GM13976 (cell line): Measurements from ENCODE around the gene FAM241B.

ENCODE experiments used
- DNase-seq: peaks from one replicate; pipeline ENCODE4 v3.0.0; 2012; ENCODE audit warnings: low spot score
- in situ Hi-C: fragments of 300-500 bp; cut with MboI; formaldehyde crosslinking; loops from one replicate; pipeline ENCODE4 v1.12.0; 2022; ENCODE audit warnings: low sequenced_read_pairs, mixed read lengths, inconsistent platforms; ENCODE audit not compliant: unreplicated experiment
- TF ChIP-seq, protein P1 (sequence below): IDR thresholded peaks from 2 replicates; pipeline ENCODE4 v1.5.1; 2012; ENCODE audit warnings: borderline replicate concordance, mild to moderate bottlenecking; ENCODE audit not compliant: insufficient read depth; ENCODE audit errors: extremely low read depth, missing control alignments, control extremely low read depth

The FAM241B gene

GRCh38 chr10:69674786-69675185 is 44.7 kb downstream of the FAM241B start:
- no peak for DNase-seq
- TF ChIP-seq, protein P1, sequence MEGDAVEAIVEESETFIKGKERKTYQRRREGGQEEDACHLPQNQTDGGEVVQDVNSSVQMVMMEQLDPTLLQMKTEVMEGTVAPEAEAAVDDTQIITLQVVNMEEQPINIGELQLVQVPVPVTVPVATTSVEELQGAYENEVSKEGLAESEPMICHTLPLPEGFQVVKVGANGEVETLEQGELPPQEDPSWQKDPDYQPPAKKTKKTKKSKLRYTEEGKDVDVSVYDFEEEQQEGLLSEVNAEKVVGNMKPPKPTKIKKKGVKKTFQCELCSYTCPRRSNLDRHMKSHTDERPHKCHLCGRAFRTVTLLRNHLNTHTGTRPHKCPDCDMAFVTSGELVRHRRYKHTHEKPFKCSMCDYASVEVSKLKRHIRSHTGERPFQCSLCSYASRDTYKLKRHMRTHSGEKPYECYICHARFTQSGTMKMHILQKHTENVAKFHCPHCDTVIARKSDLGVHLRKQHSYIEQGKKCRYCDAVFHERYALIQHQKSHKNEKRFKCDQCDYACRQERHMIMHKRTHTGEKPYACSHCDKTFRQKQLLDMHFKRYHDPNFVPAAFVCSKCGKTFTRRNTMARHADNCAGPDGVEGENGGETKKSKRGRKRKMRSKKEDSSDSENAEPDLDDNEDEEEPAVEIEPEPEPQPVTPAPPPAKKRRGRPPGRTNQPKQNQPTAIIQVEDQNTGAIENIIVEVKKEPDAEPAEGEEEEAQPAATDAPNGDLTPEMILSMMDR: no peak
- in situ Hi-C loops: no loop called here

DNA sequence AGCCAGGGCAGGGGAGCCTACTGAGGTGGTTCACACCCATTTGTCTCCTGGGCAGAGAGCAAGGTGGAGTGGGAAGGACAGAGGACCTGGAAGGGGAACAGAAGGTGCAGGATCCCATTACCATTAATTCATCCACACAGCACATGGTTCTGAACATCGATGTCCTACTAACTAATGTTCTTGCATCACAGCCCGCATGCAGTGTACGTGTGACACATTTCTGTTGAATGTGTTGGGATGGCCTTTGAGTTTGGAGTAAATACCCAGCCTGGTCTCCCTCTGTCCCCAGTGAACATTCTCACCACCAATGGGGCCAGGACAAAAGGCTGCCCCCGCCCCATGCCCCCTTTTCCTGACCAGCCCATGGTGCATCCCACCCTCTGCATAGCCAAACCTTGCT is 46.3 kb downstream of the FAM241B start:
- in situ Hi-C loops: no loop called here
- no peak for DNase-seq
- TF ChIP-seq, protein P1: no peak

DNA sequence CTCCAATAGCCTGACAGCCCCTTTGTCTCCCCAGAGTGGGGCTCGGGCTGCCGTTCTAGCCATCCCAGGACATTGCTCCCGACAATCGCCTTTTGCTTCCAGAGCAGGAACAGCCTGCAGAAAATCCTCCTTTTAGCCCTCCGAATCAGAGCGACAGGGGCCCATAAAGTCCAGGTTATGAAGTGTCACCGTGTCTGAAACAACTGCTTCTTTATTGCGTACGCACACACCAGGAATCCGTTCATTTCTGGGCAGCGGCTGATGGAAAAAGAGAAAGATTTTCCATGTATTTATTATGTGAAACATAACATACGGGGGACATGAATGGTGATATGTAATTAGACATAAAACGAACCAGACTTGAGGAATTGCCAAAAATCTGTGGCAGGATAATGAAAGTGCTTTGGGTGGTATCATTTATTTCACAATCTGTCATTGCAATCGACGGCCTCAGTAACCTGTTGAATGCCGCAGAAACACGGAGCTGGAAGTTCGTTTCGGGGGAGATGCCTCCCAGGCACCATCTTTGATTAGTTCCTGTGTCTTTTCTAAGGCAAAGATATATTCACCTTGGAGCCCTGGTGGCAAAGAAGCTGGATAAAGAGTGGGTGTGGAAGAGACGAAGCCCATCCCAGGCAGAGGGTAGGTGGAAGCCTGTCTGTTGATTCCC is 48.1 kb downstream of the FAM241B start:
- in situ Hi-C loops: no loop called here
- TF ChIP-seq, protein P1: no peak
- no peak for DNase-seq

- in situ Hi-C loops: no loop called here
- TF ChIP-seq, protein P1: no peak
- DNase-seq: no peak
Measured at GRCh38 chr10:69679736-69680135, 49.7 kb downstream of the FAM241B start.

DNA sequence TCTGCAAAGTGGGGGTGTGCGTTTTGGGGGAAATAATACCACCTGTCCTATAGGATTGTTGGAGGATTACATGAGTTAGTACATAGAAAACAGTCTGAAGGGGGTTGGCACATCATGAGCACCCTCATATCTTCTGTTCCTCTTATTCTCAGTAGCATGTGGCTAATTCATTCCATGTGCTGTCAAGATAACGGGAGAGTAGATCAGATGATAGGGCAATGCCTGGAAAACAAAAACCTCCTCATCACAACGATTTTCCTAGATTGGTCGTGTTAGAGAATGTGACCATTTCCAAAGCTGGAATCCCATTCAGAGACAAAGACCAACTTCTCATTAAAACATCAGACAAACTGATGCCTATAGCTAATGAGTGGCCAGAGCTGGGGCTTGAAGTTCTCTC is 50.6 kb downstream of the FAM241B start:
- DNase-seq: no peak
- in situ Hi-C loops: no loop called here
- TF ChIP-seq, protein P1: no peak

DNA sequence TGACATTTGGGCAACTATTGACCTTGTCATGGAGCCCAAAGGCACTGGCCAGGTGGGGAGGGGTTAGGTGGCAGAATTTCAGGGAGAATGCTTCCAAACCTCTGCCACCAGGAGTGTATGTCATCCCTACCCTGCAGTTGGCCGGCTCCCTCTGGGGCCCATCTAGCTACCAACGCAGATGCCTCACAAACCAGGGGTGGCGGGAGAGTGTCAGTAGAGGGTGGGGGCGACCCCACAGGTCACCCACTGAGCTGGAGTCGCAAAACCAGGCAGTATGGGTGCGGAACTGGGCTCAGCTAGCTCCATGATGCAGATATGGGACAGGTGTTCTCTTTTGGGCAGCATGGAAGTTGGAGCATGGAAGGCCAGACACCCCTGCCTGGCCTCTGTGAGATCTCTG is 51.4 kb downstream of the FAM241B start:
- in situ Hi-C loops: no loop called here
- DNase-seq: no peak
- TF ChIP-seq, protein P1: no peak
